ENCODE measurements around the gene SERINC5.
"Not testable (repeated sequence)": the region's sequence is repeated elsewhere in the genome, so short reads cannot be mapped to it uniquely, and the experiment has no call there.

SERINC5 gene

GRCh38 chr5:80225189-80225933, 30.5 kb downstream of the SERINC5 start:
- no peak for DNase-seq

- no peak for DNase-seq
Measured at GRCh38 chr5:80223561-80223960, 32.3 kb downstream of the SERINC5 start.

GRCh38 chr5:80220245-80220897, 35.5 kb downstream of the SERINC5 start:
- no peak for DNase-seq

- DNase-seq, result no peak
Measured at GRCh38 chr5:80219391-80219790, 36.5 kb downstream of the SERINC5 start.

- DNase-seq, result no peak
Measured at GRCh38 chr5:80217667-80218066, 38.2 kb downstream of the SERINC5 start.

- peak; percentile 18 for DNase-seq
Measured at GRCh38 chr5:80216753-80217596, 38.9 kb downstream of the SERINC5 start.

- DNase-seq, result no peak
Measured at GRCh38 chr5:80216096-80216495, 39.8 kb downstream of the SERINC5 start.

- DNase-seq, result no peak
Measured at GRCh38 chr5:80215523-80215922, 40.3 kb downstream of the SERINC5 start.

- DNase-seq, result no peak
Measured at GRCh38 chr5:80213466-80213865, 42.4 kb downstream of the SERINC5 start.

GRCh38 chr5:80212171-80212667, 43.6 kb downstream of the SERINC5 start:
- DNase-seq, result no peak

GRCh38 chr5:80211327-80211726, 44.5 kb downstream of the SERINC5 start:
- DNase-seq, result no peak

GRCh38 chr5:80210014-80210413, 45.8 kb downstream of the SERINC5 start:
- no peak for DNase-seq

- DNase-seq, result no peak
Measured at GRCh38 chr5:80208381-80208780, 47.5 kb downstream of the SERINC5 start.

- no peak for DNase-seq
Measured at GRCh38 chr5:80207832-80208231, 48.0 kb downstream of the SERINC5 start.

- DNase-seq, result no peak
Measured at GRCh38 chr5:80206282-80206681, 49.6 kb downstream of the SERINC5 start.

- DNase-seq, result no peak
Measured at GRCh38 chr5:80205846-80206245, 50.0 kb downstream of the SERINC5 start.

- no peak for DNase-seq
Measured at GRCh38 chr5:80204808-80205614, 50.8 kb downstream of the SERINC5 start.

GRCh38 chr5:80201763-80202162, 54.1 kb downstream of the SERINC5 start:
- not testable (repeated sequence) for DNase-seq

- no peak for DNase-seq
Measured at GRCh38 chr5:80198920-80199319, 56.9 kb downstream of the SERINC5 start.

GRCh38 chr5:80198399-80198798, 57.4 kb downstream of the SERINC5 start:
- DNase-seq, result no peak

- no peak for DNase-seq
Measured at GRCh38 chr5:80195837-80196400, 59.9 kb downstream of the SERINC5 start.

- DNase-seq, result no peak
Measured at GRCh38 chr5:80194468-80194867, 61.4 kb downstream of the SERINC5 start.

All from NCI-H510A (cell line).